HG03354 (cell line): Measurements from ENCODE around the gene FKBP5.
"Not testable (repeated sequence)": the region's sequence is repeated elsewhere in the genome, so short reads cannot be mapped to it uniquely, and the experiment has no call there.

Experiments
- ATAC-seq: cut with Tn5 transposase; IDR thresholded peaks from one replicate; pipeline ENCODE4 v1.9.1; 2021; ENCODE audit warnings: mild to moderate bottlenecking; ENCODE audit not compliant: unreplicated experiment, poor library complexity, severe bottlenecking

The FKBP5 gene

GRCh38 chr6:35596448-35597442 lies 92.0 kb downstream of the FKBP5 start:
- ATAC-seq, result no peak

- ATAC-seq, result no peak
These were observed 94.1 kb downstream of the FKBP5 start for GRCh38 chr6:35594503-35595186.

GRCh38 chr6:35592178-35592577 lies 96.5 kb downstream of the FKBP5 start:
- no peak for ATAC-seq

GRCh38 chr6:35590622-35591066 lies 98.1 kb downstream of the FKBP5 start:
- ATAC-seq, result no peak

- ATAC-seq, result no peak
These were observed 98.8 kb downstream of the FKBP5 start for GRCh38 chr6:35589904-35590303.

GRCh38 chr6:35589201-35589739 lies 99.4 kb downstream of the FKBP5 start:
- no peak for ATAC-seq

- ATAC-seq, result no peak
These were observed 101.5 kb downstream of the FKBP5 start for GRCh38 chr6:35587167-35587566.

- no peak for ATAC-seq
These were observed 102.2 kb downstream of the FKBP5 start for GRCh38 chr6:35586542-35586941.

- no peak for ATAC-seq
These were observed 103.1 kb downstream of the FKBP5 start for GRCh38 chr6:35585658-35586057.

- ATAC-seq, result no peak
These were observed 104.6 kb downstream of the FKBP5 start for GRCh38 chr6:35583893-35584688.

GRCh38 chr6:35582315-35582714 lies 106.4 kb downstream of the FKBP5 start:
- ATAC-seq, result no peak

- ATAC-seq, result no peak
These were observed 107.1 kb downstream of the FKBP5 start for GRCh38 chr6:35581633-35582032.

GRCh38 chr6:35580836-35581235 lies 107.9 kb downstream of the FKBP5 start:
- ATAC-seq, result no peak

GRCh38 chr6:35576682-35577081 lies 112.0 kb downstream of the FKBP5 start:
- no peak for ATAC-seq

- no peak for ATAC-seq
These were observed 115.1 kb downstream of the FKBP5 start for GRCh38 chr6:35573495-35574110.

- not testable (repeated sequence) for ATAC-seq
These were observed 117.8 kb downstream of the FKBP5 start for GRCh38 chr6:35570885-35571330.

GRCh38 chr6:35569011-35569461 lies 119.7 kb downstream of the FKBP5 start:
- no peak for ATAC-seq

- ATAC-seq, result no peak
These were observed 121.9 kb downstream of the FKBP5 start for GRCh38 chr6:35566794-35567193.

GRCh38 chr6:35564733-35565132 lies 124.0 kb downstream of the FKBP5 start:
- ATAC-seq, result no peak
